ENCODE data around the gene ELFN1.

Gene ELFN1

DNA sequence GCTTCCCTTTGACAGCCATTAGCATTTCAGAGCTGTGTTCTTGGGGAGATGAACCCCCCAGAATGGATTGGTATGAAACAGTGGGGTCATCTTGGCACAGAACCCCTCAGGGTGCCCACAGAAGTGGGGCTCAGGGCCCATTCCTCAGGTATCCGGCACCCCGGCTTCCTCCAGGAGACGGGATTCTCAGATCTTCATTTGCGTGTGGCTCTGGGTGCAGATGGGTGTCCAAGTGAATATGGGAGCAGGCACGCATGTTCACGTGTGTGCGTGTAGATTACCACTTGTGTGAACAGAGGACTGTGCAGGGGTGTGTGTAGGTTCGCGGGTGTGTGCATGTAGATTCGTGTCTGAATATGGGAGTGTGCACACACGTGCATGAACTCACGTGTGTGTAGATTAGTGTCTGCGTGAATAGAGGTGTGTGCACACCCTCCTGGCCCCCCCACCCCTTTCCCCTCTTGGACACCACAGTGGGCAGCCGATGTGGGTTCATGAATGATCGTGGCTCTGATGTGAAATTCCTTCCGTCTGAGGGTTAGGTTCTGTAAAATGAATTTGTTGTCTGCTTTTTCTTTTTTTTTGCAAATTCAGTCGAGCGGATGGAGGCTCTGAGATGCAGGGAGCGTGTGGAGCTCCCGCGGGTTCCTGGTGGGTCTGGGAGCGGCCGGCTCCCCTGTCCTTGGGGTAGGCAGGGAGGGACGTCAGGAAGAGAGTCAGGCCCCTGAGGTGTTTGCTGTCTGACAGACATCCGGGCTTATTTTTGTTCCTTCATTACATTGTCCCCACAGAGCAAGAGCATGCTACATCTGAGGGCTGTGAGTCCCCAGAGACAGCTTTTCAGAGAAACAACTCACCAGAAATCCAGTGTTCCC is 7.4 kb downstream of the ELFN1 start:
- DNase-seq: no peak

DNA sequence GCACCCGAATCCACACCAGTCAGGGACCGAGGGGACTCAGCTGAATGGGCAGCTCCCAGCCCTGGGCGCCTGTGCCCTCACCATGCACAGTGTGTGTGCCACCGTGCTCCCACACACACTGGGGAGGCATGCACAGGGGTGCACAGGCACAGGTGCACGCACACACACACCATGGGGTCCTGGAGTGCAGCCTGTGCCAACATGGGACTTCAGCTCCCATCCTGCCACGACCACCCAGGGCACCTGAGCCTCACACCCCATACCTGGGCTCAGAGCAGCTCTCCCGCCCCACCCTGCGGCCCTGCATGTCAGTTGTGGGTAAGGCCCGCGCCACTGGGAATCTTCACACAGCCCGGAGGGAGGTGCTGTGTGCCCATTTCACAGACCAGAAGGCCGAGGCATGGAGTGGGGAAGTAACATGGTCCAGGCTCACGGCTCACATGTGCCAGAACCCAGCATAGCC is 8.0 kb downstream of the ELFN1 start:
- no peak for DNase-seq

GRCh38 chr7:1678571-1679325 is 8.7 kb downstream of the ELFN1 start:
- no peak for DNase-seq

DNA sequence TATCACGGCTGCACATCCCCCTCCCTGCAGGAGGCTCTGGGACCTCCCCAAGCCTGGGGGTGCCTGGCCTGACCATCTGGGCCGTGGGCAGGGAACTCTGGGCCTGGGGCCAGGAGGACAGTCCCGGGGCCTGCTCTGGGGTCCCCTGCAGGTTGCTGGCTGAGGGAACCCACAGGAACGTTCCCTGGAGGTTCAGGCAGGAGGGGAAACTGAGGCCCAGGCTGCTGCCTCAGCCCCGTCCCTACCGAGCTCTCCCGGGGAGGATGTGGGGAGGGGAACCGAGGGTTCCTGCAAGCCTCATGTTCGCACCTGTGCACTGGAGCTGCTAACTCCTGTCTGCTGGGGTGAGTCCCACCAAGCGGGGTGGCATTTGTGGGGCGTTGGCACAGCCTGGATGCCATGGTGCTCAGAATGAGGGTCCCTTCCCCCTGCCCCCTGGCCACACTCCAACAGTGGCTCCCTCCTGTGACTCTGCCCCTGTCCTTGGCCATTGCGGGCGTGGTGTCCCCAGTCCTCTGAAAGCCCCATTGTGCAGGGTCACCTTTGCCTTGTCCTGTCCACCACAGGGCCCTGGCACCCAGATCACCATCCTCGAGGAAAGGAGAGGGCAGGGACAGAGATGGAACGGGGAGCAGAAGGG is 9.4 kb downstream of the ELFN1 start:
- no peak for DNase-seq

DNA sequence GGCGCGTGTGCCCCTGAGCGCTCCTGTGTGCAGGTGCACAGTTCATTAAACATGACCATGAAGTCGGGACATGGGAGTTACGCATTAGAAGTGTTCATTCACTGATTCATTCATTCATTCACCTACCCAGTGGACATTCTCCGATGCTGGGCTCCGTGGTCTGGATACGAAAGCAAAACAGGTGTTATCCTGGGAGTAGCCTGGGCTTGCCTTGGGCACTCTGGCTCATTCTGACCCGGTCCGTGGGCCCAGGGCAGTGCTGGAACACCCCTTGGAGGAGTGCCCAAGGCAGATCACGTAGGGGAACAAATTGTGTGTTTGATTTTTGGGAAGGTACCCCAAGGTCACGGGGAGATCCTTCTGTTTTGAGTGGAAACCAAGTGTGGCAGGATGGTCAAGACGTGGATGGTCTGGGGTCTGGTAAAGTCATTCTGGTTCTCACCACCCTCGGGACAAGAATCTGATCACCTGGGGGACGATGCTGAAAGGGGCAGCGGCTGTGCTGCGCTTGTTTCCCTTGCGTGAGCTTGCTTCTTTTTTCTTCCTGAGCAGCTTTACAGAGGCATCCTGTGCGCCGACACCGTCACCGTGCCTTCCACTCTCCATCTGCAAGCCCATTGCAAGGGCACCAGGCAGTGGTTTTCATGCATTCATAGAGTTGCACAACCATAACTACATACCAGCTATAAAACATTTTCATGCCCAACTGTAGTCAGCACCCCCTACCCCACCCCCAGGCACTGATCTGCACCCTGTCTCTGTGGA is 10.1 kb downstream of the ELFN1 start:
- DNase-seq: no peak

DNA sequence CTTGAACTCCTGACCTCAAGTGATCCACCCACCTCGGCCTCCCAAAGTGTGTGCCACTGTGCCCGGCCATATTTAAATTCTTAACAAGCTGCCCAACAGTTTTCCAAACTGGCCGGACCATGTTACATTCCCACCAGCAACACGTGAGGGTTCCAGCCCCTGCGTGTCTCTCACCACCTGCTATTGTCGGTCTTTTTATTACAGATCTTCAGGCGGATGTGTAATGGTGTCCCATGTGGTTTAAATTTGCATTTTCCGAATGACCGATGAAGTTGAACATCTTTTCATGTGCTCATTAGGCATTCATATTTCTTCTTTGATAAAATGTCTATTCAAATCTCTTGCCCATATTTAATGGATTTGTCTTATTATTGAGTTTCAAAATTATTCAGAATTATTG is 11.5 kb downstream of the ELFN1 start:
- DNase-seq: no peak

- no peak for DNase-seq
Measured at GRCh38 chr7:1685000-1685624, 15.0 kb downstream of the ELFN1 start.

DNA sequence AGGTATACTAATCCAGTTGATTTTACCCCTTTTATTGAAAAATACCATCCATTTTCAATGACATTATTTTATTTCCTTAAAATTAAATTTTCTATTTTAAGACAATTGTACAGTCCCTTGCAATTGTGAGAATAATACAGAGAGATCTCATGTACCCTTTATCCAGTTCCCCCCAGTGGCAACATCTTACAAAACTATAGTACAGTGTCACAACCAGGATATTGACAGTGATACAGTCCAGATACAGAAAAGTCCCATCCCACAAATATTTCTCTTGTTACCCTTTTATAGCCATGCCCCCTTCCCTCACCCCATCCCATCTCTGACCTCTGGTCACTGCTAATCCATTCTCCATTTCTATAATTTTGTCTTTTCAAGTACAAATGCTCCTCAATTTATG is 18.5 kb downstream of the ELFN1 start:
- no peak for DNase-seq

DNA sequence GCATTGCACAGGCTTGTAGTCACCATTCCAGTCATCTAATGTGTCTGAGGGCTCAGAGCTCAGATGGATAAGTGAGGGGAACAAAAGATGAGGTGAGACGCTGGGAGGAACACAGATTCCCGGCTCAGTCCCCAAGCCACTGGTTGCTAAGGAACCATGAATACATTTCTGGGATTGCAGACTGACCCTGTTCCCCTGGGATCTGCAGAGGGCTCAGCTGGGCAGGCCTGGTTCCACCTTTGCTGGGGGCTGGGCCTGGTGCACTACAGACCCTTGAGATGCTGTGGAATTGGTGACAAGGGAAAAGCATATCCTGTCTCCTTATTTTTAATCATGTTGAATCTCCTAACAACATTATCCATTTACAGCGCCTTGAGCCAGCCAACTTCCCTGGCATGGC is 19.2 kb downstream of the ELFN1 start:
- no peak for DNase-seq

DNA sequence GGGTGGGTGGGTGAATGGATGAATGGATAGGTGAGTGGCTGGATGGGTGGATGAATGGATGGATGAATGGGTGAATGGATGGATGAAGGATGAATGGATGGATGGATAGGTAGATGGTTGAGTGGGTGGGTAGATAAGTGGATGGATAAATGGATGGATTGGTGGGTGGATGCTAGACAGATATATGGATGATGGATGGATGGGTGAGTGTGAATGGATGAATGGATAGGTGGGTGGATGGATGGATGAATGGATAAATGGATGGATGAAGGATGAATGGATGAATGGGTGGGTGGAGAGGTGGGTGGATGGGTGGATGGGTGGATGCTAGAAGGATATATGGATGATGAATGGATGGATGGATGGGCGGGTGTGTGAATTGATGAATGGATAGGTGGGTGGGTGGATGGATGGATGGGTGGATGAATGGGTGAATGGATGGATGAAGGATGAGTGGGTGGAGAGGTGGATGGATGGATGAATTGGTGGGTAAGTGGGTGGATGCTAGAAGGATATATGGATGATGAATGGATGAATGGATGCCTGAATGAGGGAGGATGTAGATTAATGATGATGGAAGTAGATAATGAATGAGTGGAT is 20.4 kb downstream of the ELFN1 start:
- DNase-seq: no peak

DNA sequence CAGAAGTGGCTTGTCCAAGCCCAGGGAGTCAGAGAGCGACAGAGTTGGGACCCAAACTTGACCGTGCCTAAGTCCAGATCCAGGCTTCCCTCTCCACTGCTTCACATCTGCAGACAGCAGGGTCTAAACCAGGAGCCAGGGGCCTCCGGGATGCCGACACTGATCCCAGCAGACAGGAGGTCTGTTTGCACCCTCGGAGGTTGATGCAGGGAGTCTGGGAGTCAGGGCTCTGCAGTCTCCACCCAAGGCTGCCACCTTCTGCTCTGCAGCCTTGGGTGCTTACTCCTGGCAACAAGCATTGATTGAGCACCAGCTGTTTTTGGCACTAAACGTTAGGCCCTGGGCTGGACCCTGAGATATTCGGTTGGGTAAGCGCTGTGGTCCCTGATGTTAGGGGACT is 21.0 kb downstream of the ELFN1 start:
- DNase-seq: no peak

DNA sequence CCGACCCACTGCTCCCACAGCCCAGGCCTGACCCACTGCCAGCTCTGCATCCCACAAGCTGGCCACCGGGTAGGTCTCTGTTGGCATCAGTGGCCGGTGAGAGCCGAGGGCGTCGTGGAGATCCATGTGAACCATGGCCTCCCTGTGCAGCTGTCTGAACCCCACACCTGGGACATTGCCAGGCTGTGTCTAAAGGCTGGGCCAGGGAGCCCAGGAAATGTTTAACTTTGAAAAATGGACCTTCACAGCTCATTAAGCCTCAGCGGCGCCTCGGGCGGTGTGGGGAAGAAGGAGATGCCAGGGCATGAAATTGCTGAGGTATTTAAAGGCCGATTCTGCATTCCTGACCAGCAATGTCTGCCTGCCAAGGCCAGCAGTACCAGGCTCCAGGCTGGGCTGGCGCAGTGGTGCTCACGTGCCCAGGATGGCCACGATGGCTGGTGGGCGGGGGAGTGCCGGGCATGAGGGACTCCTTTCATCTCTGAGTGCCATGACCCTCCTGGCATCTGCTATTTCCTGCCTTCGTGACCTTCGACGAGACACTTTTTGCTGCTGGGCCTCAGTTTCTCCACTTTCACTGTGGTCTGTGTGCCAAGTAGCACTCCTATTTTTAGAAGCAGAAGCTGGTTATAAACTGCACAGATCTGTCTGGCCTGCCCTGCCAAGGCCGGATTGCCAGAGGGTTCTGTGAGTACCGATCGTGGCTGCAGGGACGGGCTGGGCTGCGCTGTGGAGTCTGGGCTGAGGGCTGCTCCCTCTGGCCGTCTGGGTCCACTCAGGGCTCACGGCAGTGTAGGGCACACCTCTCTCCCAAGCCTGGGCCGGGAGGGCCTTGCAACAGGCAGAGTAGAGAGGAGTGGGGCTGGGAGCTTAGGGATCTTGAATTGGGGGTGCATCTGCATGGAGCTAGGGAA is 21.8 kb downstream of the ELFN1 start:
- no peak for DNase-seq

GRCh38 chr7:1692515-1693418 is 22.7 kb downstream of the ELFN1 start:
- no peak for DNase-seq

DNA sequence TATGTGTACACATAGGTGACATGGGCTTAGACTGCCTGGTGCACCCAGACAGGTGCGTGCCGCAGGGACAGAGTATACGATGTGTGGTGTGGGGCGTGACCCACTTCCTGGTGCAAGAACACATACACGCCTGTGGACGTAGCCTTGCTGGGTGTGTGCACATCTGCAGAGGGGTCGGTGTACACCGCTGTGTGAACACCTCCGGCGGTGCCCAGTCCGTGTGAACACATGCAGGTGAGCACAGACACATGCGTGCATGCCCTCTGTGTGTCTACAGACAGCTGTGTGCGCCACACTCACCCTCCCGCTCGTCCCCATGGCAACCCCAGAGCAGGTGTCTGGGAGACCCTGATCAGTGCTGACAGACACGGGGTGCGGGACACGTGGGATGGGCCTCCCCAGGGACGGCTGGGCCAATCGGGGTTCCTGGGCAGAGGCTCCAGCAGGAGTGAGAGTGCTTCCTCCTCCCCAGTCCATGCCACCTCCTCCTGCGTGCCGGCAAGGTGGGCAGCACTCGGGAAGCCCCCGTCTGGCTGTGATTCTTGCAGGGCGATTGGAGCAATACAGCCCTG is 23.4 kb downstream of the ELFN1 start:
- DNase-seq: peak; percentile 27

DNA sequence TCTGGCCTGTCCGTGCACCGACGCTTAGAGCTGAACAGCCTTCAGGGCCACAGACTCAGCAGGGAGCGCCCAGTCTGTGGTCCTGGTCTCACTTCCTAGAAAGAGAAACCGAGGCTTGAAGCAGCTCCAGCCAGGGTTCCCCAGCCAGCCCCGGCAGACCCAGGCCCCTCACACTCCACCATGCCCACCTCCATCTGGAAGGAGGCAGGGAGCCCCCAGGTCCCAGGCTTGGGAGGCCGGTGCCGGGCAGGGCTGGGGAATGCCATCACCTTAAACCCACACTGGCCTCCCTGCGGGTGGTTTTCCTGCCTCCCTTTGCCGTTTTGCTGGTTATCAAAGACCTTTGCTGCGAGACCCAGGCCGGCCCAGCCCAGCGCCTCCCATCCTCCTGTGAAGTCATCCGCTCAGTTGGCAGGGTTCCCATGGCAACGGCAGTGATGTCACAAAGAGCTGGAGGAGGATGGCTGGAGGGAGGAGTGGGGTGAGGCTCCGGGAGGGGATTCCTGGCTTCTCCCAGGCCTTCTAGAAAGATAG is 24.0 kb downstream of the ELFN1 start:
- DNase-seq: no peak

DNA sequence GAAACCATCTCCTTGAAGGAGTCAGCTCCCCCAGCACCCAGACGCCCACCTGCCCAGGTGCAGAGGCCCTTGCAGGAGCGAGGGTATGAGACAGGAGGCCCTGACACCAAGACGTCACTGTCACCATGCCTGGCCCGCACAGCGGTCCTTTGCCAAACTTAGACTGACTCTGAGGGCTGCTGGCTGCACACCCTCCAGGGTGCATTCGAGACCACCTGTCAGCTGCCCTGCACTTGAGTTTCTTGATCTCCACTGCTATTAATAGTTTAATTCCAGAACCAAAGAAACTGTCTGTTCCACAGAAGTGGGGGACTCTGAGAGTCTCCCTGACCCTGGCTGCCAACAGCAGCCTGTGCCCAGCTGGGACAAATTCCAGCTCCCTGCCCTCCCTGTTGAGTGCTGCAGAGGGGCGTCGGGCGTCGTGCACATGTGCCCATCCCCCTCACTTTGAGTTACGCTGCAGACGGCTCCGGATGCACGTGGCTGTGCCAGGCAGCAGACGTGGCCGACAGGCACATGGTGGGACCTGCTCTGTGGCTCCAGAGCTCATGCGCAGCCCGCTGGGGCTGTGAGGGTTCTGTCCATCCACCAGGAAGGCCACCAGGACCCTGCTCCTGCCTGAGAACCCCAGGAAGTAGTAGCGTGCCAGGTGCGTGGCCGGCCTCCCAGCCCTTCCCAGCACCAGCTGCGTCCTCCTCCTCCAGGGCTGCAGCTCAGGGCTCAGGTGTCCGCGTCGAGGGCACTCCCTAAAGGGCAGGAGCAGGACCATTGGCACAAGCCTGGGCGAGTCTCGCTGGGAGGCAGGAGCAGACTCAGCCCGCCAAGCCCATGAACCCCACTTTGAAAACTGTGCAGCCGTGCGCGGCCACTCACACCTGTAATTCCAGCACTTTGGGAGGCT is 24.8 kb downstream of the ELFN1 start:
- DNase-seq: no peak

GRCh38 chr7:1695800-1696454 is 25.9 kb downstream of the ELFN1 start:
- no peak for DNase-seq

Measured in DMS79 (cell line).